ENCODE data around the gene CIB1.

Gene CIB1

DNA sequence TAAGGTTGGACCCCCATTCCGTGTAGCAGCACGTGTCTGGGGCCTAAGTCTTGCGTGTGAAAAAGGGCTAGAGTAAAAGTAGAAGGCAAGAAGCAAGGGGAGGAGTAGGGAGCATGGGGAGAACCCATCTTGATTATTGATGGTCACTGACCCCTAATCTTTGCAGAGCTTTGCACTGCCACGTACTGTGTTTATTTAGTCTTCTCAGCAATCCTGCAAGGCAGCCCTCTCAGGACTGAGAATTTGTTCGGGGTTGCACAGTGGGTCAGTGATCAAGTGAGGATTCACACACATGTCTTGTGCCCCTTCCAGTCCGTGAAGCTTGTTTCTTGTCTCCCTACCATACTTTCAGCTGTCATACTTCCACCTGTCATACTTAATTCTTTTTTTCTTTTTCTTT lies 25.4 kb downstream of the CIB1 start:
- no peak overlapping the region for H3K9ac ChIP-seq (ENCODE audit: low read depth, low read length, poor library complexity)
- H3K4ac ChIP-seq (ENCODE audit: low read length) = no peak overlapping the region
- peaks cover 10% of the 10 kb centered on the region for H3K79me1 ChIP-seq (ENCODE audit: low read depth, low read length)
- peaks cover 0 to 44% of the 10 kb centered on the region in 2 donors for H3K36me3 ChIP-seq (replicated peaks in 1 of 2; ENCODE audit: control insufficient read depth in 2 of 2, insufficient read depth in 2 of 2, low read length in 2 of 2)
- no peak overlapping the region for H2BK15ac ChIP-seq (ENCODE audit: low read length)
- H3K4me1 ChIP-seq (ENCODE audit: control insufficient read depth in 2 of 2, insufficient read depth in 1 of 2, low read depth in 1 of 2, low read length in 2 of 2) = peaks cover 0 to 1% of the 10 kb centered on the region in 2 donors
- no peak overlapping the region for H3K27ac ChIP-seq (replicated peaks; ENCODE audit: low read length)
- no peak overlapping the region for H4K91ac ChIP-seq (ENCODE audit: low read depth, low read length, poor library complexity)
- H3K4me2 ChIP-seq (ENCODE audit: insufficient read depth, low read length, poor library complexity, severe bottlenecking) = no peak overlapping the region
- H4K8ac ChIP-seq (ENCODE audit: low read depth, low read length) = no peak overlapping the region
- no peak overlapping the region for H3K23ac ChIP-seq (ENCODE audit: low read depth, low read length, poor library complexity)
- no peak overlapping the region for H3K14ac ChIP-seq (ENCODE audit: low read length)
- no peak for DNase-seq (ENCODE audit: low spot score)
- H2AFZ ChIP-seq (ENCODE audit: low read length) = no peak overlapping the region
- no peaks in the 10 kb centered on the region for H3K27me3 ChIP-seq (ENCODE audit: control insufficient read depth in 3 of 3, insufficient read depth in 3 of 3, low read depth in 1 of 3, low read length in 3 of 3)
- no peak overlapping the region for H2BK5ac ChIP-seq (ENCODE audit: low read length)
- H3K9me3 ChIP-seq (replicated peaks in 1 of 2; ENCODE audit: control insufficient read depth in 2 of 2, insufficient read depth in 1 of 2, low read depth in 1 of 2, low read length in 2 of 2) = no peaks in the 10 kb centered on the region
- no peak overlapping the region for H3K18ac ChIP-seq (ENCODE audit: low read length)
- no peak overlapping the region for H2BK12ac ChIP-seq (ENCODE audit: low read length)
- no peak overlapping the region for H3K4me3 ChIP-seq (ENCODE audit: low read length in 2 of 2)
- WGBS, 2 donors (ENCODE audit: extremely low coverage in 2 of 2, insufficient read length in 2 of 2, insufficient replicate concordance in 1 of 2) = no CpG with 5 or more reads among the region's 6 CpGs
- H2AK5ac ChIP-seq (ENCODE audit: low read depth, low read length) = no peak overlapping the region
- no peak overlapping the region for H2BK120ac ChIP-seq (ENCODE audit: low read depth, low read length)

DNA sequence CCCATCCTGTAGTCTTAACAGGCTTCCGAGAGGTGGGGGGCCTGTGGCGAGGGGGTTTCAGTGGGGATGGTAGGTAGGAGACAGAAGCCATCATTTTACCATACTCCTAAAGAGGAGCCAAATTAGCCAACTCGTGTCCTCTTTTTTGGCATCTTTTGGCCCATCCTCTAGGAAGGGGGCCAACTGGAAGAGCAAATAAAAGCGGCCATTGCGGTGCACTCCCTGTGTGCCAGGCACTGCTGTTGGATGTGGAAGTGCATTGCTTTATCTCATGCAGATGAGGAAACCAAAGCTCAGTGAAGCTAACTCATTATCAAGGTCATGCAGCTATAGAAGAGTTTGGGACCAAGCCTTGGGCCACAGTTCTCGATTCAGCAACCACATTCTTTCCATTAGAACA lies 26.5 kb downstream of the CIB1 start:
- Histone ChIP-seq H2BK120ac (ENCODE audit: low read depth, low read length) (no peak overlapping the region), H3K9me3 (replicated peaks in 1 of 2; ENCODE audit: control insufficient read depth in 2 of 2, insufficient read depth in 1 of 2, low read depth in 1 of 2, low read length in 2 of 2) (no peaks in the 10 kb centered on the region), H3K79me1 (ENCODE audit: low read depth, low read length) (peaks cover 15% of the 10 kb centered on the region), H2BK15ac (ENCODE audit: low read length) (no peak overlapping the region), H4K91ac (ENCODE audit: low read depth, low read length, poor library complexity) (no peak overlapping the region), H3K4ac (ENCODE audit: low read length) (no peak overlapping the region), H3K23ac (ENCODE audit: low read depth, low read length, poor library complexity) (no peak overlapping the region), H4K8ac (ENCODE audit: low read depth, low read length) (no peak overlapping the region), H3K9ac (ENCODE audit: low read depth, low read length, poor library complexity) (no peak overlapping the region), H3K36me3 (replicated peaks in 1 of 2; ENCODE audit: control insufficient read depth in 2 of 2, insufficient read depth in 2 of 2, low read length in 2 of 2) (peaks cover 0 to 44% of the 10 kb centered on the region in 2 donors), H2BK5ac (ENCODE audit: low read length) (no peak overlapping the region), H2BK12ac (ENCODE audit: low read length) (no peak overlapping the region), H3K27ac (replicated peaks; ENCODE audit: low read length) (no peak overlapping the region), H3K27me3 (ENCODE audit: control insufficient read depth in 3 of 3, insufficient read depth in 3 of 3, low read depth in 1 of 3, low read length in 3 of 3) (no peaks in the 10 kb centered on the region), H3K4me3 (ENCODE audit: low read length in 2 of 2) (no peak overlapping the region), H3K14ac (ENCODE audit: low read length) (no peak overlapping the region), H3K18ac (ENCODE audit: low read length) (no peak overlapping the region), H2AK5ac (ENCODE audit: low read depth, low read length) (no peak overlapping the region), H3K4me2 (ENCODE audit: insufficient read depth, low read length, poor library complexity, severe bottlenecking) (no peak overlapping the region), H3K4me1 (ENCODE audit: control insufficient read depth in 2 of 2, insufficient read depth in 1 of 2, low read depth in 1 of 2, low read length in 2 of 2) (peaks cover 6 to 7% of the 10 kb centered on the region in 2 donors), H2AFZ (ENCODE audit: low read length) (no peak overlapping the region)
- no CpG with 5 or more reads among the region's 6 CpGs for WGBS, 2 donors (ENCODE audit: extremely low coverage in 2 of 2, insufficient read length in 2 of 2, insufficient replicate concordance in 1 of 2)
- DNase-seq (ENCODE audit: low spot score) = no peak

DNA sequence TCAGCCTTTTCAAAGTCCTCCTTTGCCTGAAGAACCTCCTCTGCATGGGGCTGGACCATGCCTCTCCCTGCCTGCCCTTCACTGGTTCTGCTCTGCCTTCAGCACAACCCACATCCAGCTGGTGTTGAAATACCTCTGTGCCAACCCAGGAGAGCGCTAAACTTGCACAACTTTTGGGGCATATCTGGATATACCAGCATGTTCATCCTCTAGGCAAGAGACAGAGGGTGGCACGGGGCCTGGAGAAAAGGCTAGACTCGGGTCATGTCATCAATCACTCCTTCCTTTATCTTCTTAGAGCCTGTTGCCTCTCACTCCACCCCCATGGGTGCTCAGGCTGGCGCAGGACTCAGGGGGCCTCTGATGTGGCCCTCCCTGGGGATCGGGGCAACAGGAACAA lies 27.9 kb downstream of the CIB1 start:
- no peak overlapping the region for H4K91ac ChIP-seq (ENCODE audit: low read depth, low read length, poor library complexity)
- no peak for DNase-seq (ENCODE audit: low spot score)

DNA sequence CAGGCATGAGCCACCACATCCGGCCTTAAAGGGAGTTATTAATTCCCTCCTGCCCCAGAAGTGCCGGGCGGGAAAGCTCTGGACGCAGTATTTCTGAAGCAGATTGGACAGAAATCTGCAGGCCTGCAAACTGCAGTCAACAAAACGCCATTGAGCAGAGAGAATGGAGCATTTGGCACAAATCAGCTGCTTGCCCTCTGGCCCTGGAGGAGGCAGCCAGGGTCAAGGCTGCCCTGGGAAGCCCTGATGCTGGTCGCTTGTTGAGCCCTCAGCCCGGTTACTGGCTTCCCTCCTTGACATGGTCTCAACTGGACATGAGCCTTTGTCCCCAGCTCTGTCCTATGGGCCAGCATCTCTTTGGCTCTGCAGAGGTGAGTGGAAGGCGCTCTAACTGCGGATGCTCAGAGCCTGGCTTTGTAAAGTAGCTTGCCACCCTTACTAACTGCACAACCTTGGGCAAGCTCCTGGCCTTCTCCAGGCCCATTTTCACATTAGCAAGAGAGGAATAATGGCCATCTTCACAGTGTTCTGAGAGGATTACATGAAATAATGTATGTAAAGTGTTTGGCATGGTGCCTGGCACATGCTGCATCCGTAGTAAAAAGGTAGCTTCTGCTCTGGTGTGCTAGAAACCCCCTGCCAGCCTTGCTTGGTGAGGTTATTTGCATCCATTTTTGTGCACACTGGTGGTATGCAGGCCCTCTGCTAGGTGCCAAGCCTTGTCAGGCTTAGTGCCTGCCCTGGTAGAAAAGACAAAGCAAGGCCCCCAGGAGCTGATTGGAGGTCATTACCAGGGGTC lies 28.5 kb downstream of the CIB1 start:
- Histone ChIP-seq H2BK120ac (ENCODE audit: low read depth, low read length) (no peak overlapping the region), H3K27ac (replicated peaks; ENCODE audit: low read length) (no peak overlapping the region), H2BK15ac (ENCODE audit: low read length) (no peak overlapping the region), H2AFZ (ENCODE audit: low read length) (no peak overlapping the region), H4K91ac (ENCODE audit: low read depth, low read length, poor library complexity) (no peak overlapping the region), H2BK12ac (ENCODE audit: low read length) (no peak overlapping the region), H2BK5ac (ENCODE audit: low read length) (no peak overlapping the region), H3K9ac (ENCODE audit: low read depth, low read length, poor library complexity) (no peak overlapping the region), H4K8ac (ENCODE audit: low read depth, low read length) (no peak overlapping the region), H3K14ac (ENCODE audit: low read length) (no peak overlapping the region), H3K36me3 (replicated peaks in 1 of 2; ENCODE audit: control insufficient read depth in 2 of 2, insufficient read depth in 2 of 2, low read length in 2 of 2) (peaks cover 0 to 37% of the 10 kb centered on the region in 2 donors), H3K23ac (ENCODE audit: low read depth, low read length, poor library complexity) (no peak overlapping the region), H2AK5ac (ENCODE audit: low read depth, low read length) (no peak overlapping the region), H3K9me3 (replicated peaks in 1 of 2; ENCODE audit: control insufficient read depth in 2 of 2, insufficient read depth in 1 of 2, low read depth in 1 of 2, low read length in 2 of 2) (no peaks in the 10 kb centered on the region), H3K18ac (ENCODE audit: low read length) (no peak overlapping the region), H3K27me3 (ENCODE audit: control insufficient read depth in 3 of 3, insufficient read depth in 3 of 3, low read depth in 1 of 3, low read length in 3 of 3) (no peaks in the 10 kb centered on the region), H3K79me1 (ENCODE audit: low read depth, low read length) (peaks cover 7% of the 10 kb centered on the region), H3K4ac (ENCODE audit: low read length) (no peak overlapping the region), H3K4me3 (ENCODE audit: low read length in 2 of 2) (no peak overlapping the region), H3K4me2 (ENCODE audit: insufficient read depth, low read length, poor library complexity, severe bottlenecking) (no peak overlapping the region), H3K4me1 (ENCODE audit: control insufficient read depth in 2 of 2, insufficient read depth in 1 of 2, low read depth in 1 of 2, low read length in 2 of 2) (peaks cover 11% of the 10 kb centered on the region in 2 donors)
- DNase-seq (ENCODE audit: low spot score) = no peak
- no CpG with 5 or more reads among the region's 10 CpGs for WGBS, 2 donors (ENCODE audit: extremely low coverage in 2 of 2, insufficient read length in 2 of 2, insufficient replicate concordance in 1 of 2)

More for the DNA sequence above, 27.9 kb downstream of the CIB1 start:
- Histone ChIP-seq H2BK12ac (ENCODE audit: low read length) (no peak overlapping the region), H3K79me1 (ENCODE audit: low read depth, low read length) (peaks cover 10% of the 10 kb centered on the region), H3K4me1 (ENCODE audit: control insufficient read depth in 2 of 2, insufficient read depth in 1 of 2, low read depth in 1 of 2, low read length in 2 of 2) (peaks cover 6 to 7% of the 10 kb centered on the region in 2 donors), H3K9me3 (replicated peaks in 1 of 2; ENCODE audit: control insufficient read depth in 2 of 2, insufficient read depth in 1 of 2, low read depth in 1 of 2, low read length in 2 of 2) (no peaks in the 10 kb centered on the region), H2BK120ac (ENCODE audit: low read depth, low read length) (no peak overlapping the region), H3K9ac (ENCODE audit: low read depth, low read length, poor library complexity) (no peak overlapping the region), H3K18ac (ENCODE audit: low read length) (no peak overlapping the region), H3K36me3 (replicated peaks in 1 of 2; ENCODE audit: control insufficient read depth in 2 of 2, insufficient read depth in 2 of 2, low read length in 2 of 2) (peaks cover 0 to 44% of the 10 kb centered on the region in 2 donors), H2BK15ac (ENCODE audit: low read length) (no peak overlapping the region), H3K4me3 (ENCODE audit: low read length in 2 of 2) (no peak overlapping the region), H3K27me3 (ENCODE audit: control insufficient read depth in 3 of 3, insufficient read depth in 3 of 3, low read depth in 1 of 3, low read length in 3 of 3) (no peaks in the 10 kb centered on the region), H2BK5ac (ENCODE audit: low read length) (no peak overlapping the region), H2AFZ (ENCODE audit: low read length) (no peak overlapping the region), H4K8ac (ENCODE audit: low read depth, low read length) (no peak overlapping the region), H2AK5ac (ENCODE audit: low read depth, low read length) (no peak overlapping the region), H3K23ac (ENCODE audit: low read depth, low read length, poor library complexity) (no peak overlapping the region), H3K4ac (ENCODE audit: low read length) (no peak overlapping the region), H3K4me2 (ENCODE audit: insufficient read depth, low read length, poor library complexity, severe bottlenecking) (no peak overlapping the region), H3K27ac (replicated peaks; ENCODE audit: low read length) (no peak overlapping the region), H3K14ac (ENCODE audit: low read length) (no peak overlapping the region)
- WGBS, 2 donors (ENCODE audit: extremely low coverage in 2 of 2, insufficient read length in 2 of 2, insufficient replicate concordance in 1 of 2) = no CpG with 5 or more reads among the region's 5 CpGs
